ENCODE measurements around the gene KDELR1. TPM values are rescaled to one million over a fixed set of nuclear protein-coding genes. Genes with fewer than 3 reads are reported as not detected.

The KDELR1 gene
- total RNA-seq, 1 experiment from 2014 or later = 105 TPM

GRCh38 chr19:48351341-48351752 is 40.0 kb downstream of the KDELR1 start:
- Histone ChIP-seq H3K27ac (no peak overlapping the region), H3K4me1 (0 out of 2 replicates have a peak, but pooled peaks cover 4% of the 10 kb centered on the region), H3K4me3 (no peak overlapping the region), H3K36me3 (no peaks in the 10 kb centered on the region), H3K9me3 (replicated peaks) (no peaks in the 10 kb centered on the region), H3K27me3 (no peaks in the 10 kb centered on the region)
- peak; percentile 70 to 81 for DNase-seq

DNA sequence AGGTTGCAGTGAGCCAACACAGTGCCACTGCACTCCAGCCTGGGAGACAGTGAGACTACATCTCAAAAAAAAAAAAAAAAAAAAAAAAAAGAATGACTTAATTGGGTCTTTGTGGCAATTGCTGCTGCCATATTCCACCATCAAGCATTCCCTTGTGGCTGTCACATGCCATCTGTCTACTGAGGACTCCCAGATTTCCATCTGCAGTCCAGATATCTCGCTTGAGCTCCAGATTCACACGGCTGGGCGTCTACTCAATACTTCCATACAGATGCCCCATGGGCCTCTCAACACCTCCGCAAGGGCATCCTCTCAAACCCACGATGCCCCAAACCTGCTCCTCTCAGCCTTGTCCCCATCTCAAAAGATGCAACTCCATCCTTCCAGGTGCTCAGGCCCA is 40.5 kb downstream of the KDELR1 start:
- H3K27ac ChIP-seq = no peak overlapping the region
- H3K4me3 ChIP-seq = no peak overlapping the region
- 0 out of 2 replicates have a peak, but pooled peaks cover 4% of the 10 kb centered on the region for H3K4me1 ChIP-seq
- DNase-seq = no peak
- no peaks in the 10 kb centered on the region for H3K36me3 ChIP-seq
- H3K27me3 ChIP-seq = no peaks in the 10 kb centered on the region
- H3K9me3 ChIP-seq (replicated peaks) = no peaks in the 10 kb centered on the region

DNA sequence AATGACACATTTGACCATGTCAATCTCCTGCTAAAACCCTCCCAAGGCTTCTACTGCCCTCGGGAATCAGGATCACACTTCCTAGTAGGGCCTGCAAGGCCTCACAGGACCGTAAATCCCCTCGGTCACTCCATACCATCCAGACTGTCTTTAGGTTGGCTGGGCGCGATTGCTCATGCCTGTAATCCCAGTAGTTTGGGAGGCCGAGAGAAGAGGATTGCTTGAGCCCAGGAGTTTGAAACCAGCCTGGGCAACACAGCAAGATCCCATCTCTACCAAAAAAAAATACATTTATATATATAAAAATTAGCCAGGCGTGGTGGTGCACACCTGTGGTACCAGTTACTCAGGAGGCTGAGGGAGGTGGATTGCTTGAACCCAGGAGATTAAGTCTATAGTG is 42.6 kb downstream of the KDELR1 start:
- no peak overlapping the region for H3K4me3 ChIP-seq
- DNase-seq = no peak

GRCh38 chr19:48348045-48348444 is 43.3 kb downstream of the KDELR1 start:
- Histone ChIP-seq H3K9me3 (replicated peaks) (no peaks in the 10 kb centered on the region), H3K27ac (no peak overlapping the region), H3K36me3 (no peaks in the 10 kb centered on the region), H3K4me1 (no peaks in the 10 kb centered on the region), H3K4me3 (no peak overlapping the region), H3K27me3 (no peaks in the 10 kb centered on the region)
- DNase-seq = no peak

More for the DNA sequence above, 42.6 kb downstream of the KDELR1 start:
- H3K27ac ChIP-seq = no peak overlapping the region
- H3K36me3 ChIP-seq = no peaks in the 10 kb centered on the region
- no peaks in the 10 kb centered on the region for H3K9me3 ChIP-seq (replicated peaks)
- H3K4me1 ChIP-seq = no peaks in the 10 kb centered on the region
- H3K27me3 ChIP-seq = no peaks in the 10 kb centered on the region

- Histone ChIP-seq H3K4me3 (no peak overlapping the region), H3K4me1 (no peaks in the 10 kb centered on the region), H3K36me3 (no peaks in the 10 kb centered on the region), H3K27me3 (no peaks in the 10 kb centered on the region), H3K9me3 (replicated peaks) (no peaks in the 10 kb centered on the region), H3K27ac (no peak overlapping the region)
- no peak for DNase-seq
Observed at GRCh38 chr19:48346191-48346590, 45.2 kb downstream of the KDELR1 start.

- Histone ChIP-seq H3K4me3 (no peak overlapping the region), H3K36me3 (no peaks in the 10 kb centered on the region), H3K9me3 (replicated peaks) (no peaks in the 10 kb centered on the region), H3K27ac (no peak overlapping the region), H3K27me3 (no peaks in the 10 kb centered on the region), H3K4me1 (no peaks in the 10 kb centered on the region)
- no peak for DNase-seq
Observed at GRCh38 chr19:48344892-48345291, 46.5 kb downstream of the KDELR1 start.

GRCh38 chr19:48342841-48343540 is 48.4 kb downstream of the KDELR1 start:
- Histone ChIP-seq H3K27ac (no peak overlapping the region), H3K9me3 (replicated peaks) (no peaks in the 10 kb centered on the region), H3K27me3 (no peaks in the 10 kb centered on the region), H3K4me1 (no peaks in the 10 kb centered on the region), H3K4me3 (no peak overlapping the region), H3K36me3 (no peaks in the 10 kb centered on the region)
- DNase-seq = no peak

- Histone ChIP-seq H3K27ac (no peak overlapping the region), H3K9me3 (replicated peaks) (no peaks in the 10 kb centered on the region), H3K27me3 (no peaks in the 10 kb centered on the region), H3K4me3 (no peak overlapping the region), H3K4me1 (no peaks in the 10 kb centered on the region), H3K36me3 (no peaks in the 10 kb centered on the region)
- DNase-seq = no peak
Observed at GRCh38 chr19:48342414-48342738, 49.0 kb downstream of the KDELR1 start.

DNA sequence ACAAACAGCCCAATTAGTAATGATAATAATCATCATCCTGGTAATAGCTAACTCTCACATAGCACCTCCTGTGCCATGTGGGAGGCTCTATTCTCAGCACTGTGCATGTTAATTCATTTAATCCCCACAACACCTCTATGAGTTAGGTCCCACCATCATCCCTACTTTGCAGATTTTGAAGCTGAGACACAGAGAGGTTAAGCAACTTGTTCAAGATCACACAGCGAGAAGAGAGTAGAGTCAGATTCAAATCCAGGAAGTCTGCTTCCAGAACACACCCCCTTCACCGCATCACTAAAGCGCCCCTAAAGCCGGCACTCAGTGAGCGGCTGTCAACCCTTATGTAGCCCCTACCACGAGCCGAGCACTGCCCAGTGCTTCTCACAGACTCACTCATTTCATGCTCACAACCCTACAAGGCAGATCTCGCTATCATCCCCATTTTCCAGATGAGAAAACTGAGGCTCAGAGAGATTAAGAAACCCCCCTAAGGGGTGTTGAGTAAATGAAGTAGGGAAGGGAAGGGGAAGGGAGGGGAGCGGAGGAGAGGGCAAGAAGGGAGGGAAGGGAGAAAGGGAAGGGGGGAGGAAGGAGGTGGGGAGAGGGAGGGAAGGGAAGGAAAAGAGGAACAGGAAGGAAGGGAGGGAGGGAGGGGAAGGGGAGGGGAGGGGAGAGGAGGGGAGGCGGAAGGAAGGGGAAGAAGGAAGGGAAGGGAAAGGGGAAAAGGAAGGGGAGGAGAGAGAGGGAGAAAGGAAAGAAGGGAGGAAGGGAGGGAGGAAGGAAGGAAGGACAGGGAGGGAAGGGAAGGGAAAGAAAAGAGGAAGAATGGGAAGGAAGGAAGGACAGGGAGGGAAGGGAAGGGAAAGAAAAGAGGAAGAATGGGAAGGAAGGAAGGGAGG is 49.6 kb downstream of the KDELR1 start:
- Histone ChIP-seq H3K27ac (no peak overlapping the region), H3K4me1 (no peaks in the 10 kb centered on the region), H3K9me3 (replicated peaks) (no peaks in the 10 kb centered on the region), H3K27me3 (no peaks in the 10 kb centered on the region), H3K4me3 (no peak overlapping the region), H3K36me3 (no peaks in the 10 kb centered on the region)
- DNase-seq = no peak

- DNase-seq = peak; percentile 45 to 55
- no peaks in the 10 kb centered on the region for H3K4me1 ChIP-seq
Observed at GRCh38 chr19:48340995-48341394, 50.4 kb downstream of the KDELR1 start.

DNA sequence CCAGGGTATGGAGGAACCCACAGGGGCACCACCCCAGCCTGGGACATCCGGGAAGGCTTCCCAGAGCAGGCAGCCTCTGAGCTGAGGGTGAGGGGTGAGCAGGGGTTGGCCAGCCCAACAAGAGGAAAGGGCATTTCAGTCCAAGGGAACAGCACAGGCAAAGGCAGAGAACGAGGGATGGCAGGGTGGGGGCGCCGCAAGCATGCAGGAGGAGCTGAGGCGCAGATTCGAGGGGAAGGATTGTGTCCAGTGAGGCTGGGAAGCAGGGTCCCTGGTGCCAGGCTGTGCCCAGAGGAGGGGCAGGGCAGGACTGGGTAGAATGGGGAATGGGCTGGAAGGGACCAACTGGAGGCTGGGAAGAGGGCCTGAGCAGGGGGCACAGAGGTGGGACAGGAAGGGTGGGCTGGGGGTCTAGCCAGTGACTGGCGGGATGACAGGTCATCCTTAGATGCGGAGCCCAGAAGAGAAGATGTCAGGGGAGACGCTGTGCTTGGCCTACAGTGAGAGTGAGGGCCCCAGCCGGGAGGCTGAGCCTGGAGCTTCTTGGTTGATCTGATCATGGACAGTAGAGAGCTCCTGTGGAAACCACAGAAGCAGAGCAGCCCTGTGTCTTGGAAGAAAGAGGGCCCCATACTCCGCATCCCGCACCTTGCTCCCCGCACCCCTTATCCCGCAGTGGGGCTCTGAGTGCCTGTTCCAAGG is 52.4 kb downstream of the KDELR1 start:
- H3K4me3 ChIP-seq = no peak overlapping the region
- H3K4me1 ChIP-seq = no peaks in the 10 kb centered on the region
- H3K36me3 ChIP-seq = no peaks in the 10 kb centered on the region
- H3K27me3 ChIP-seq = no peaks in the 10 kb centered on the region
- no peaks in the 10 kb centered on the region for H3K9me3 ChIP-seq (replicated peaks)
- H3K27ac ChIP-seq = no peak overlapping the region
- DNase-seq = no peak

More at GRCh38 chr19:48340995-48341394, 50.4 kb downstream of the KDELR1 start:
- Histone ChIP-seq H3K27ac (no peak overlapping the region), H3K4me3 (no peak overlapping the region), H3K36me3 (no peaks in the 10 kb centered on the region), H3K27me3 (no peaks in the 10 kb centered on the region), H3K9me3 (replicated peaks) (no peaks in the 10 kb centered on the region)

DNA sequence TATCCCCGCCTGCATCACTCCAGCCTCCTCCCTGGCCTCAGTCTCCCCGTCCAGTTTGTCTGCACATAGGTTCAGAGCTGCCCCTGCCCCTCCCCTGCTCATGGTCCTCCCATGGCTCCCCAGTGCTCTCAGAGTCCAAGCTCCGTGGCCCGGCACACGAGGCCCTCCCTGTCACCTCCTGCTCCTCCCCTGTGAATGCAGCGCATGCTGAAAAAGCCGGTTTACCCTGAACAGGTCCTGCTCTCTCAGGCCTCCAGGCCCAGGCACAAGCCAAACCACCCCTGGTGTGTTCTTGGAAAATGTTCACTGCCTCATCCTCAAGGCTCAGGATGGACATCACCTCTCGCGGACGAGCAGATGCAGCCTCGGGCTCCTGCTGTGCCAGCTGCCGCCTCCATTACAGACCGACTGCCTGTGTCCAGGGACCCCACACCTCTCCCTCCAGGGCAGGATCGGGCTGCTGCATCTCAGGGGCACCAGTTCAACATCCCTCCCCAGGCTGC is 53.0 kb downstream of the KDELR1 start:
- Histone ChIP-seq H3K27ac (no peak overlapping the region), H3K27me3 (no peaks in the 10 kb centered on the region), H3K4me3 (no peak overlapping the region), H3K4me1 (no peaks in the 10 kb centered on the region), H3K36me3 (no peaks in the 10 kb centered on the region), H3K9me3 (replicated peaks) (no peaks in the 10 kb centered on the region)
- DNase-seq = no peak

DNA sequence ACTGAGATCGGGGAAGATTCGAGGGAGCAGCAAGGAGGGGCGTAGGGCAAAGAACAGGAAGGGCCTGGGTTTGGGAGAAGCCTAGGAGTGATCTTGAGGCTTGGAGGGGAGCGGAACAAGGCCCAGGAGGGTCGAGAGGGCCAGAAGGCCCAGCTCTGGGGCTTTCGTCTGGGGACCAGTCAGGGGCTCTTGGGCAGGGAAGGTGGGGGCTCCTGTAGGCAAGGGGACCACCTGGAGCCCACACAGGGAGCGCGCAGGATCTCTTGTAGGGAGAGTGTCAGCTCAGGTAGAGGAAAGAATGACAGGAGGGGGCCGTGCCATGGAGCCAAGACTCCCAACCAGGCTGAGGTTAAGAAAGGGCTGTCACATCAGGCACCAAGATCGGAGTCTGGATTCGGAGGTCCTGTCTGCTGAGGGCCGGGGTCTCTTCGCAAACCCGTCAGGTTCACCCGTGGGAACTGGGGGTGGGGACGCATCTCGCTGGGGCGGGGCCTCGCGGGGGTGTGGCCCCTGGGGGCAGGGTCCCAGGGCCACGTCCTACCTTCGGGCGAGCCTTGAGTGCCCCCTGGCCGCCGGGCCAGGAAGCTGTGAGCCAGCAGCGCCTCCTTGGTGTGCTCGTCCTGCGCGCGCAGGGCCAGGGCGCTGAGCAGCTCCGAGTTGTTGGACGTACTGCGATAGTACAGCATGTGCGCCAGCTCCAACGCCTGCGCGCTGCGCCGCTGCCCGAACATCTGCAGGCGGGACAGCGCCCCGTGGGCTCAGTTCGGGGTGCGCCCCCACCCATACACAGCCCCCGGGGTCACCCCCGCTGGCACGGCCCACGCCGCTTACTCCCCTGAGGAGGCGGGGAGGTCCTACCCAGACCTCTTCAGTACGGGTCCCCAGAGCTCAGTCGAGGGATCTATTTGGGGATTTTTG is 57.6 kb downstream of the KDELR1 start:
- Histone ChIP-seq H3K36me3 (peaks cover 9% of the 10 kb centered on the region), H3K27ac (no peak overlapping the region; the same call in 1 of the 2 replicates), H3K4me3 (peak overlapping the region; percentile 46), H3K27me3 (no peaks in the 10 kb centered on the region), H3K9me3 (replicated peaks) (no peaks in the 10 kb centered on the region), H3K4me1 (peaks cover 6% of the 10 kb centered on the region)
- DNase-seq = no peak
